Hair follicle dermal papilla cell (primary cell): ENCODE results near the gene KRT33A. TPM values are rescaled to one million over a fixed set of nuclear protein-coding genes. Genes with fewer than 3 reads are reported as not detected.

Source experiments
- total RNA-seq: library from RNA; depleted of rRNA; stranded (reverse); fragments of >200 nt; gene quantifications from 2 replicates; pipeline ENCODE4 v1.2.3, GENCODE V29; 2012

KRT33A gene
- not detected in 2 replicates for total RNA-seq

GRCh38 chr17:41350381-41350878 lies at the start of gene KRT33A:
Gene KRT33A (minus strand): TSS chr17:41350828. CDS start chr17:41350767, 61 bp downstream.

GRCh38 chr17:41396996-41397660 lies 46.5 kb upstream of the KRT33A start, which contains the start of gene KRT31:
Gene KRT31 (minus strand): TSS chr17:41397608. CDS start chr17:41397539, 69 bp downstream.

GRCh38 chr17:41381943-41382342 lies 31.3 kb upstream of the KRT33A start, which contains the start of gene KRT34:
Gene KRT34 (minus strand): TSS chr17:41382306. CDS start chr17:41382246, 60 bp downstream.

GRCh38 chr17:41369713-41370112 lies 19.1 kb upstream of the KRT33A start, which contains the start of gene KRT33B:
Gene KRT33B (minus strand): TSS chr17:41369813. CDS start chr17:41369750, 63 bp downstream.

GRCh38 chr17:41315204-41315794 lies 35.3 kb downstream of the KRT33A start, which contains the start of gene KRTAP17-1:
Gene KRTAP17-1 (minus strand): TSS chr17:41315710. CDS start chr17:41315650, 60 bp downstream.

GRCh38 chr17:41308918-41309359 lies 41.7 kb downstream of the KRT33A start, which contains the start of gene KRTAP16-1:
Gene KRTAP16-1 (minus strand): TSS chr17:41309309. CDS start chr17:41309253, 56 bp downstream.

GRCh38 chr17:41301916-41302901 lies 48.4 kb downstream of the KRT33A start, which contains the start of gene KRTAP29-1:
Gene KRTAP29-1 (minus strand): TSS chr17:41302851. CDS start chr17:41302851, 0 bp downstream.

Other genes starting within 250 kb of the KRT33A start
- not detected in 2 replicates for gene KRTAP4-16, start 248.6 kb downstream of the KRT33A start, total RNA-seq
- not detected in 2 replicates for gene KRTAP4-9, start 245.4 kb downstream of the KRT33A start, total RNA-seq
- gene KRTAP4-11, start 232.5 kb downstream of the KRT33A start, total RNA-seq: not detected in 2 replicates
- gene KRTAP4-12, start 226.6 kb downstream of the KRT33A start, total RNA-seq: not detected in 2 replicates
- gene KRTAP4-6, start 210.3 kb downstream of the KRT33A start, total RNA-seq: not detected in 2 replicates
- gene KRTAP4-5, start 201.0 kb downstream of the KRT33A start, total RNA-seq: not detected in 2 replicates
- not detected in 2 replicates for gene KRTAP4-4, start 190.1 kb downstream of the KRT33A start, total RNA-seq
- gene KRTAP4-3, start 182.6 kb downstream of the KRT33A start, total RNA-seq: not detected in 2 replicates
- gene KRTAP4-2, start 172.6 kb downstream of the KRT33A start, total RNA-seq: not detected in 2 replicates
- gene KRTAP4-1, start 165.9 kb downstream of the KRT33A start, total RNA-seq: not detected in 2 replicates
- not detected in 2 replicates for gene KRTAP9-1, start 160.9 kb downstream of the KRT33A start, total RNA-seq
- not detected in 2 replicates for gene KRTAP9-2, start 124.2 kb downstream of the KRT33A start, total RNA-seq
- not detected in 2 replicates for gene KRTAP9-3, start 118.4 kb downstream of the KRT33A start, total RNA-seq
- gene KRTAP9-8, start 112.8 kb downstream of the KRT33A start, total RNA-seq: not detected in 2 replicates
- gene KRTAP9-4, start 101.1 kb downstream of the KRT33A start, total RNA-seq: not detected in 2 replicates
- gene KRTAP9-9, start 95.4 kb downstream of the KRT33A start, total RNA-seq: not detected in 2 replicates
- gene KRTAP9-6, start 85.5 kb downstream of the KRT33A start, total RNA-seq: not detected in 2 replicates
- gene KRTAP9-7, start 75.1 kb downstream of the KRT33A start, total RNA-seq: not detected in 2 replicates
- not detected in 2 replicates for gene KRTAP29-1, start 48.0 kb downstream of the KRT33A start, total RNA-seq
- gene KRTAP16-1, start 41.5 kb downstream of the KRT33A start, total RNA-seq: not detected in 2 replicates
- gene KRTAP17-1, start 35.1 kb downstream of the KRT33A start, total RNA-seq: not detected in 2 replicates
- gene KRT33B, start 19.0 kb upstream of the KRT33A start, total RNA-seq: not detected in 2 replicates
- 0.16 TPM in 1 of 2 replicates, not detected in the other for gene KRT34, start 31.5 kb upstream of the KRT33A start, total RNA-seq
- gene KRT31, start 46.8 kb upstream of the KRT33A start, total RNA-seq: not detected in 2 replicates
- gene KRT37, start 73.8 kb upstream of the KRT33A start, total RNA-seq: not detected in 2 replicates
- gene KRT38, start 90.2 kb upstream of the KRT33A start, total RNA-seq: not detected in 2 replicates
- gene KRT32, start 116.6 kb upstream of the KRT33A start, total RNA-seq: not detected in 2 replicates
- gene KRT35, start 130.3 kb upstream of the KRT33A start, total RNA-seq: not detected in 2 replicates
- not detected in 2 replicates for gene KRT36, start 139.1 kb upstream of the KRT33A start, total RNA-seq
- not detected in 2 replicates for gene KRT13, start 154.8 kb upstream of the KRT33A start, total RNA-seq
- gene KRT15, start 168.1 kb upstream of the KRT33A start, total RNA-seq: 0.32 and 0.97 TPM in 2 replicates
- gene KRT19, start 177.5 kb upstream of the KRT33A start, total RNA-seq: 0.73 and 0.81 TPM in 2 replicates
- not detected in 2 replicates for gene KRT9, start 221.2 kb upstream of the KRT33A start, total RNA-seq
- 5.5 and 7.0 TPM in 2 replicates for gene KRT14, start 236.1 kb upstream of the KRT33A start, total RNA-seq